ENCODE results near the gene CACFD1. TPM values are rescaled to one million over a fixed set of nuclear protein-coding genes. Genes with fewer than 3 reads are reported as not detected.
"Not testable (repeated sequence)": the region's sequence is repeated elsewhere in the genome, so short reads cannot be mapped to it uniquely, and the experiment has no call there.

Gene CACFD1
- total RNA-seq, 1 experiment from 2014 or later: 10.6 TPM

- Histone ChIP-seq H3K9me3 (ENCODE audit: low read depth, low read length, poor library complexity, severe bottlenecking) (no peaks in the 10 kb centered on the region), H3K27me3 (replicated peaks; ENCODE audit: insufficient read depth, low read depth, low read length, poor library complexity) (no peaks in the 10 kb centered on the region), H3K4me1 (ENCODE audit: insufficient read depth, low read length, poor library complexity, severe bottlenecking) (no peaks in the 10 kb centered on the region), H3K36me3 (ENCODE audit: insufficient read depth, low read length, poor library complexity, severe bottlenecking) (no peaks in the 10 kb centered on the region), H3K27ac (ENCODE audit: low read depth, low read length, poor library complexity, severe bottlenecking) (no peak overlapping the region), H3K4me3 (ENCODE audit: low read depth, low read length, poor library complexity, severe bottlenecking) (no peak overlapping the region)
- ChIA-PET CTCF (no interaction called here), POLR2A (ENCODE audit: low non-redundant PET) (no interaction called here)
- BruUV-seq (replicated peaks): no TSS peak
- no peak for TF ChIP-seq CTCF (conservative IDR thresholded peaks at IDR 0.05; ENCODE audit: low read depth, low read length)
- no peak for TF ChIP-seq EZH2 (IDR thresholded peaks at IDR 0.05; ENCODE audit: borderline replicate concordance, low read depth, low read length, poor library complexity, severe bottlenecking)
- intact Hi-C loops (cut with micrococcal nuclease; ENCODE audit: unreplicated experiment): no loop called here
- no peak for DNase-seq (ENCODE audit: low spot score)
Observed at GRCh38 chr9:133448487-133448972, 11.2 kb upstream of the CACFD1 start.

- no TSS peak for BruUV-seq (replicated peaks)
- no peaks in the 10 kb centered on the region for H3K4me1 ChIP-seq (ENCODE audit: insufficient read depth, low read length, poor library complexity, severe bottlenecking)
- ChIA-PET CTCF (no interaction called here), POLR2A (ENCODE audit: low non-redundant PET) (no interaction called here)
- H3K36me3 ChIP-seq (ENCODE audit: insufficient read depth, low read length, poor library complexity, severe bottlenecking): no peaks in the 10 kb centered on the region
- TF ChIP-seq EZH2 (IDR thresholded peaks at IDR 0.05; ENCODE audit: borderline replicate concordance, low read depth, low read length, poor library complexity, severe bottlenecking) (no peak), CTCF (conservative IDR thresholded peaks at IDR 0.05; ENCODE audit: low read depth, low read length) (no peak)
- no peaks in the 10 kb centered on the region for H3K27me3 ChIP-seq (replicated peaks; ENCODE audit: insufficient read depth, low read depth, low read length, poor library complexity)
- DNase-seq (ENCODE audit: low spot score): no peak
- intact Hi-C loops (cut with micrococcal nuclease; ENCODE audit: unreplicated experiment): no loop called here
- no peak overlapping the region for H3K4me3 ChIP-seq (ENCODE audit: low read depth, low read length, poor library complexity, severe bottlenecking)
- H3K9me3 ChIP-seq (ENCODE audit: low read depth, low read length, poor library complexity, severe bottlenecking): no peaks in the 10 kb centered on the region
- H3K27ac ChIP-seq (ENCODE audit: low read depth, low read length, poor library complexity, severe bottlenecking): no peak overlapping the region
Observed at GRCh38 chr9:133449760-133450159, 10.0 kb upstream of the CACFD1 start.

GRCh38 chr9:133451865-133452264 is 7.9 kb upstream of the CACFD1 start:
- CTCF ChIA-PET: interaction anchor here (0.7 kb wide), 1 partner anchor 10 kb away, joined by 4 read pairs; no protein-coding TSS in a partner anchor
- not testable (repeated sequence) for DNase-seq (ENCODE audit: low spot score)

GRCh38 chr9:133452562-133452961 is 7.2 kb upstream of the CACFD1 start:
- ChIA-PET CTCF (no interaction called here), POLR2A (ENCODE audit: low non-redundant PET) (no interaction called here)
- H3K4me3 ChIP-seq (ENCODE audit: low read depth, low read length, poor library complexity, severe bottlenecking): no peak overlapping the region
- no TSS peak for BruUV-seq (replicated peaks)
- DNase-seq (ENCODE audit: low spot score): no peak
- no peak overlapping the region for H3K27ac ChIP-seq (ENCODE audit: low read depth, low read length, poor library complexity, severe bottlenecking)
- intact Hi-C loops (cut with micrococcal nuclease; ENCODE audit: unreplicated experiment): no loop called here
- TF ChIP-seq CTCF (conservative IDR thresholded peaks at IDR 0.05; ENCODE audit: low read depth, low read length): no peak
- TF ChIP-seq EZH2 (IDR thresholded peaks at IDR 0.05; ENCODE audit: borderline replicate concordance, low read depth, low read length, poor library complexity, severe bottlenecking): no peak
- no peaks in the 10 kb centered on the region for H3K27me3 ChIP-seq (replicated peaks; ENCODE audit: insufficient read depth, low read depth, low read length, poor library complexity)
- H3K36me3 ChIP-seq (ENCODE audit: insufficient read depth, low read length, poor library complexity, severe bottlenecking): no peaks in the 10 kb centered on the region
- no peaks in the 10 kb centered on the region for H3K4me1 ChIP-seq (ENCODE audit: insufficient read depth, low read length, poor library complexity, severe bottlenecking)
- no peaks in the 10 kb centered on the region for H3K9me3 ChIP-seq (ENCODE audit: low read depth, low read length, poor library complexity, severe bottlenecking)

More at GRCh38 chr9:133451865-133452264, 7.9 kb upstream of the CACFD1 start:
- H3K36me3 ChIP-seq (ENCODE audit: insufficient read depth, low read length, poor library complexity, severe bottlenecking); H3K27me3 ChIP-seq (replicated peaks; ENCODE audit: insufficient read depth, low read depth, low read length, poor library complexity); H3K4me1 ChIP-seq (ENCODE audit: insufficient read depth, low read length, poor library complexity, severe bottlenecking); H3K4me3 ChIP-seq (ENCODE audit: low read depth, low read length, poor library complexity, severe bottlenecking); BruUV-seq (replicated peaks); intact Hi-C loops (cut with micrococcal nuclease; ENCODE audit: unreplicated experiment); POLR2A ChIA-PET (ENCODE audit: low non-redundant PET); H3K27ac ChIP-seq (ENCODE audit: low read depth, low read length, poor library complexity, severe bottlenecking); H3K9me3 ChIP-seq (ENCODE audit: low read depth, low read length, poor library complexity, severe bottlenecking): not testable (repeated sequence)
